ENCODE measurements around the gene SIX4.

The SIX4 gene

DNA sequence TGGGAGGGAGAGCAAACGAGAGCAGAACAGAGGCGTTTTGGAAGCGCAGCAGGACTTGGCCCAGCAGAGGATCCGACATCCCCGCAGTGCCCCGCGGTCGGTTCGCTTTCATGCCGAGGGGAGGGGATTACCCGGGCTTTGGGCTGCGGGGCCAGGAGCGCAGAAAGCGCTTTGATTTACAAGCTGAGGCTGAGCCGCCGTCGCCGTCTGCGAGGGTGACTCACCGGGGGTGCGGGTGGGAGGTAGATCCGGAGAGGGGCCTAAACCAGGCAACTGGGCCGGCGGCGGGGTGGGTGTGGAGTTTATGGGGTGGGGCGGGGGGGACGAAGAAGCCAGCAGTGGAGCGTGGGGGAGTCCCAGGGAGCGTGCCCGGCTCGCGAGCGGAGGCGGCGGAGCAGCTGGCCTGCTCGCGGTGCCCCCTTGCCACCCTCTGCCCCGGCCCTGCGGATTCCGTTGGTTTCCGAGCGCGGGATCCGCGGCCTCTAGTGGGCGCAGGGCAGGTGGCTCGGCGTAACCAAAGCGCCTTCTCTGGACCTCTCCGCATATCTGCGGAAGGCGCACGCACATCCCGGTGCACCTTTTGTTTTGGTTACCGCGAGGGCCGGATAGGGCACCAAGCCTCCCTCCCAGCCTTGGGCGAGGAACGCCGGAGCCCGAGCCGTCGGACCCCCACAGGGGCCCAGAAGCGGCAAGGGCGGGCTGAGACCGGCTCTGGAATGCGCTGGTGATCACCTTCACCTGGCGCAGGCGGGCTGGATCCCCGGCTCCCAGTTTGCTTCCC, 2.6 kb downstream of the SIX4 start:
- no peak for DNase-seq

DNA sequence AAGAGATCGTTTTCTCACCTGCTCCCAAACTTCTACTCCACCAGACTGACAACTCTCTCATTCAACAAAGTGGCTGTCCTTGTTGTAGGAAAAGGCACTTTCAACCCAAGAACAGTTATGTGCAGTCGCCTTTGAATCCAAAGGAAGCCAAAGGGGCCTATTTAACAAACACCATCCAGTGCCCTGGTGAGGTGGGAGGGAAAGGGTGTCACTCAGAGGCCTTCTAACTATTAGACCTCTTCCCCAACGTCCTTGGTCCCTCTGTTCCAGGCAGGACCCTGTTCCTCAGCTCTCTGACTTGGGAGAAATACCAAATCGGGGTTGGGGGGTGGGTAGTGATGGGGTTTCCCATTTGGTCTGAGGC, 3.2 kb downstream of the SIX4 start:
- DNase-seq = no peak

DNA sequence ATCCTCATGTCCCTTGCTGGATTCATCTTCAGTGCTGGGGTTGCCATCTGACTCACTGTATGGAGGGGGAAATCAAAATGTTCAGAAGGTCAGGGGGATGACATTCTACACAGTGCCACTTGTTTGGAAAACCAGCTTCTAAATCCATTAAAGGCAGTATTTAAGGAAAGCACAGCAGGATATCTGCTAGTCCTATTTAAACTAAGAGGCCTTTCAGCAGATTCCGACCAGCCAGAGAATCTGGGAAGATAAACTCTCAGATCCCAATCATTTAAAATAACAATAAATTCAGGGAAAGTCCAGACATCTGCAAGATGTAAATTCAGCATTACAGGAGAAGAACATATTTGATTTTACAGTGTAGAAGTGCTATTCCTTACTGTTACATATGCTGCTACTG, 3.8 kb downstream of the SIX4 start:
- DNase-seq = no peak

DNA sequence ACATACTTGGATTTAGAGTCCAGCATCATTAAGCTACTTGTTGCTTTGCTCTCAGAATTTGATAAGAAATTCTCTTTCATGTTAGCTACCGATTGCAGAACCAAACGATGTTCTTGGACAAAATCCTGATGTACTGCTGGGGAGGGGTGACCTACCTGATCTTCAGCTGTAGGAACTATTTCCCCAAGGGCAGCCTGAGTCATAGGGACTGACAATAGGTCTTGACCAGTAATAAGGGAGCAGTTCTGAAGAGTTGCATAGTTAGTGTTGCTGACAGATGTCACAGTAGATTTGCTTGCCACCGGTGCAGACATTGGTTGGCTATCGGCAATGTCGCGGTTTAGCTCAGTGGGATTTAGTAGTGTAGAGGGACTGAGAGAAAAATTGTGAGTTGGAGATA, 10.6 kb downstream of the SIX4 start:
- DNase-seq = no peak

DNA sequence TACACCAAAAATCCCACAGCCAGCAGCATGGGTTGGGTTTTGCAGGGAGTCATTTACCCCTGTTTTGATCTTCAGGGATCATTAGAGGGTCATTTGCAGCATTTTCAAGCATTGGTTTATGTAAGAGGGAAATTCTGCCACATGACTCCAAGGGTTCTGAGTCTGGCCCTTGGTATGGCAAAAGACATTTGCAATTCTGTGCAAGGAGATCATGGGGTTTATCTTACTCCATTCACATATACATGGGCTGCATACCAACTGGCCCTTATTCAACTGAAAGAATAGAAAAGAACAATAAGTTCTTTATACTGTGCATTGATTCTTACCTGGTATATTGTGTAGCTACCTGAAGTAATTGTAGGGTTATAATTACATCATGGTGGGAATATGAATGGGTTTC, 13.7 kb downstream of the SIX4 start:
- no peak for DNase-seq

DNA sequence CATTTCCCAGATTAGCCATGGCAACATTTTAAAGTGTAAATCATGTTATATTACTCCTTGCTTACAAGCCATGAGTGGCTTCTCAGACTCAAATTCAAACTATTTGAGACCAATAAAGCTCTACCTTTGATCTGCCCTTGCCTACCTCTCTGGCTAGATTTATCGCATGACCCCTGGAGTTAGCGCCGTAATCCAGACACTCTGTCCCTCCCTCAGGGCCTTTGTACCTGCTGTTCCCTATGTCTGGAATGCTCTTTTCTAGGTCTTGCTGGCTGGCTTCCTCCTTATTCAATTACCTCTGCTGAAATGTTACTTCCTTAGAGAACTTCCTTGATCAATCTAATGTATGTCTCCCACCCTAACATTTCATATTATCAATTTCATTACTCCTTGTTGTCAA, 16.3 kb downstream of the SIX4 start:
- no peak for DNase-seq

DNA sequence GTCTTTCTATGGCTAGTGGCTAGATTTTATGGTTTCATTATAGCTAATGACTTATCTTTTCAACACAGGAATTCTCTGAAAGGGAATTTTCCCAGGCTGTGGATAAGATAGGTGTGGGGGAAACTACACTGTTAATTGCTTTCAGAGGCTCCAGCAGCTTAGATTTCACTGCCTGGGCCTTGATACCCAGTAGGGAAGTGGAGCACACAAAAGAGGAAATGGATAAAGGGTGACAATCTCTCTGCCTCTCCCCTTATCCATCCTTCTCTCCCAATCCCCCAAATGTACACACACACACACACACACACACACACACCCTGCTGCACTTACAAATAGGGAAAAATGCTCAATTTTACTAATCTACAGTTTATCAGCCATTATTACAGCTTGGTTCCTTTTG, 19.1 kb downstream of the SIX4 start:
- no peak for DNase-seq

DNA sequence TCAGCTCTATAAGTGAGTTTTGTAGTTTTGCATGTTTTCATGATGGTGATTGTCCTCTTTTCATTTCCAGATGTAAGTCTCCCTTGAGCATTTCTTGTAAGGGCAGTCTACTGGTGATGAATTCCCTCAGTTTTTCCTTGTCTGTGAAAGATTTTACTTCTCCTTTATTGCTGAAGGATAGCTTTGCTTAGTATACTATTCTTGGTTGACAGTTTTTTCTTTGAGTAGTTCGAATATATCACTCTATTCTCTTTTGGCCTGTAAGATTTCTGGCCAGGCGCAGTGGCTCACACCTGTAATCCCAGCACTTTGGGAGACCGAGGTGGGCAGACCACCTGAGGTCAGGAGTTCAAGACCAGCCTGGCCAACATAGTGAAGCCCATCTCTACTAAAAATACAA, 23.6 kb downstream of the SIX4 start:
- no peak for DNase-seq

DNA sequence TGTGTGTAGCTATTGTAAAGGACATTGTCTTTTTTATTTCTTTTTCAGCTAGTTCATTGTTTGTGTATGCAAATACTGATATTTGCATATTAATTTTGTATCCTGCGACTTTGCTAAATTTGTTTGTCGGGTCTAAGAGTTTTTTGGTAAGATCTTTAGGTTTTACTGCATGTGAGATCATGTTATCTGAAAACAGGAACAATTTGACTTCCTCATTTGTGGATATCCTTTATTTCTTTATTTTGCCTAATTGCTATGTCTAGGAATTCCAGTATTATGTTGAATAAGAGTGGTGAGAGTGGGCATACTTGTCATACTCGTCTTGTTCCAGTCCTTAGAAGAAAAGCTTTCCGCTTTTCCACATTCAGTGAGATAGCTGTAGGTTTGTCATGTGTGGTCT, 28.8 kb downstream of the SIX4 start:
- DNase-seq = no peak

DNA sequence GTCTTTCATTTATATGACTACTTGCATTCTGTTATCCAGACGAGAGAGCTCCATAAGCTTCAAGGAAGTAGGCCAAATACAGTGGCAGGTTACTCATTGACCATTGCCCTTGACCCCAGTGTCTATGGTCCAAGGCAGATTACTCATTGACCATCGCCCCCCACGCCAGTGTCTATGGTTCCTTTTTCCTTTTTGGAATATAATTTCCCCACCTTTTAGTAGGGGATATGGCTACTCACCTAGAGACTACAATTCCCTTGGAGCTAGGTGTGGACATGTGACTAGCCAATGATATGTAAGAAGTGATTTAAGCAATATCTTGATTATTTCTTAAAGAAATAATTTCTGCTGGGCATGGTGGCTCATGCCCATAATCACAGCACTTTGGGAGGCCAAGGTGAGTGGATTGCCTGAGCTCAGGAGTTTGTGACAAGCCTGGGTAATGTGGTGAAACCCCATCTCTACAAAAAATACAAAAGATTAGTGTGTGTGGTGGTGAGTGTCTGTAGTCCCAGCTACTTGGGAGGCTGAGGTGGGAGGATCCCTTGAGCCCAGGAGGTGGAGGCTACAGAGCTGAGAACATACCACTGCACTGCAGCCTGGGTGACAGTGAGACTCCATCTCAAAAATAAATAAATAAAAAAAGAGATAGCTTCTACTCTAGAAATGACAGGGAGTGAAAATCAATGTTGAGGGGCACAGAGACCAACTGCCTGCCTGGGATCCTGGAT, 32.6 kb downstream of the SIX4 start:
- no peak for DNase-seq

DNA sequence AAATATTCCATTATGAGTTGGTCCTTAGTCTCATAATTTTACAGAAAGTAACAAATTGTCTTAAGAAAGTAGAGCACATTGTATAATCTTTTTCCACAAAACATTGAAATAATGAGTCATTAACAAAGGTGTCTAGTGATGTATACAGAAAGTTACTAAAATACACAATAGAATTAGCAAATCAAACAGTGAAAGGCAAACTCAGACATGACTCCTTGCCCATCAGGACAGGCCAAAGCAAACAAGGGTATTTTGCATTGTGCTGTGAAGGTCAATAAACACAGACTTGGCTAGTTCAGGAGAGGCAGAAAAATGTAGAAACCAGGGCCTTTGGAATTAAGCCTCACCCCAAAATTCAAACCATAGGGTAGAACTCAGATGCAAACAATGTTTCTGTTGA, 37.3 kb downstream of the SIX4 start:
- no peak for DNase-seq

DNA sequence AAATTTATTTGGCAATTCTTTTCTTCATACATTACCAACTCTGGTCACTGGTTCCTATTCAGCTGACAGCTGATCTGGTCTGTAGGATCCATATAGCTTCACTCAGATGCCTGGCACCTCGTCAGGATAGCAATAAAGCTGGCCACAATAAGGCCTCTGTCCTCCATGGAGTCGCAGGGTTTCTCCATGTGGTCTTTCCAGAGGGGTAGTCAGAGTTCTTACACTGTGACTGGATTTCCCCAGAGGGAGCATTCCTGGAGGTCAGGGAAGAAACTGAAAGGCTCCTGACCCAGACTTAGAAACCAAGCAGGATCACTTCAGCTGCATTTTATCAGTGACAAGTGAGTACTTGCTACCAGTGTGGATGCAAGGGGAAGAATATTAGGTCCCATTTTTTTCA, 39.9 kb downstream of the SIX4 start:
- DNase-seq = no peak

DNA sequence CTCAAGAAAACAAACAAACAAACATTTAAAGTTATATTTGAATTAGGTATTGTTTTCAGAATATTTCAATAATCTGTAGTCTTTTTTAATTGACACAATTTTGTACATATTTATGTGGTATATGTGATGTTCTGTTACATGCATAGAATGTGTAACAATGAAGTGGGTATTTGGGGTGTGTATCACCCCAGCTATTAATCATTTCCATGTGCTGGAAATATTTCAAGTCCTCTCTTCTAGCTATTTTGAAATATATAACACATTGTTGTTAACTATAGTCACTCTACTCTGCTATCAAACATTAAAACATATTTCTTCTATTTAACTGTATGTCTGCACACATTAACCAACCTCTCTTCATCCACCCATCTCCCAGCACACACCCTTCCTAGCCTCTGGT, 42.9 kb downstream of the SIX4 start:
- DNase-seq = no peak

DNA sequence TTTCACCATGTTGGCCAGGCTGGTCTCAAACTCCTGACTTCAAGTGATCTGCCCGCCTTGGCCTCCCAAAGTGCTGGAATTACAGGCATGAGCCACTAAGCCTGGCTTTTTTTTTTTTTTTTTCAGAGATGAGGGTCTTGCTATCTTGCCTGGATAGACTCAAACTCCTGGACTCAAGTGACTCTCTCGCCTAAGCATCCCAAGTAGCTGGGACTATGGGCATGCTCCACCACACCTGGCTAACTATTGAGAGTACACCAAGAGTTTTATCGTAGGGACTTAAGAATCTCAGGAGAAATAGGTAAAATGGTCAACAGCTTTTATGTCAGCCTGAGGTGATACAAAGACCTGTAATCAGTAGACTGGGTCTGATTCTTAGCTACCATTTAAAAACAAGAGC, 43.6 kb downstream of the SIX4 start:
- no peak for DNase-seq

DNA sequence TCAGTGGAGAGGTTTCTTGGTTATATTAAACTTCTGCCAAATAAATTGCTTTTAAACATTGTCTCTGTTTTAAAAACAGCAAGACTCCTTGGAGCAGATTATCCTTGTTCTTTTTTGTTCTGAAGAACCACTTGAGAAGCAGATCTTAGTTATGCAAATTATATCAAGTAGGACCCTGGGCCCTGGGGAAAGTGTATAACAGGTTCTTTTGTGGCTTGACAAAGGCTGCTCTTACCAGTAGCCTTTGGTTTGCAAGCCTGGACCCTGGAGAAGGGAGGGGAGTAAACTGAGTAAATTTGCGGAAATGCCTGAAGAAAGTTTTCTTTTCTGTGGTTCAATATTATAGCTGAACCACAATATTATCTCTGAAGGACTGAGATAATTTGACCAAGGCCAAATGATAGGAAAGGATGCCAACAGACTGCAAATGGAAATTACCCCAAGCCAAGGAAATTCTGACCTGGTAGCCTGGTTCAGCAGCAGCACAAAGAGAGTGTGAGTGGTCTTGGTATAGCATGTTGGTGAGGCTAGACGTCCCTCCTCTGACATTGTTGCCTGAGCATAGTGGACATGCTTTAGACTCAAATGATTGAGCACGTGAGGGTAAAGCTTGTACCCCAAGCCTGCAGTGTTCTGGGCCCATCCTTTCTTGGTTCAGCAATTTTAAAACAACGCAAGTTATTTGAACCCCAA, 44.4 kb downstream of the SIX4 start:
- DNase-seq = no peak

DNA sequence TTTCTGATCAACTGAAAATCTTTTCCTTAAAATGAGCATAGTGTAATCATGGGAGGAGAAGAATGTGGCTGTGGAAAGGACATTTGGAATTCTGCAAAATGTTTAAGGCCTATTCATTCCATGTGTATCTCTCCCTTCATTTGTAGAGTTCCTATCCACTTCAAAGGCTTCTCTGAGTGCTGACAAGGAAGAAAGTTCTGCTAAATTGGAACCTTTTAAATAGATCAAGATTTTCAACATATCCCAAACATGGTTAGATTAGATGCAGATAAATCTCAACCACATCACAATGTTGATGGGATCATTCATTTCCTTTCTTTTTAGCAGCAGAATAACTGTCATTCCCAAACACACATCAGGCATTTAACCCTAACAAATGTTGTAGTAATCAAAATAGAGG, 46.5 kb downstream of the SIX4 start:
- no peak for DNase-seq

DNA sequence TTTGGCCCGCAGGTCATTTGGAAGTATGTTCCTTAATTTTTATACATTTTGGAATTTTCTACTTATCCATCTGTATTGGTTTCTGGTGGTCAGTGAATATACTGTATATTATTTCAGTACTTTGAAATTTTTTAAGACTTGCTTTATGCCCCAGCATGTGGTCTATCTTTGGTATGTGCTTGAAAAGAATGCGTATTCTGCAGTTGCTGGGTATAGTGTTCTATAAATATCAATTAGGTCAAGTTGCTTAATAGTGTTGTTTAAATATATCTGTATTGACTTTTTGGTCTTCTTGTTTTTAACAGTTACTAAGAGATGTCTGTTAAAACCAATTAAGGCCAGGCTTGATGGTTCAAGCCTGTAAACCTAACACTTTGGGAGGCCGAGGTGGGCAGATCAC, 53.2 kb downstream of the SIX4 start:
- no peak for DNase-seq

DNA sequence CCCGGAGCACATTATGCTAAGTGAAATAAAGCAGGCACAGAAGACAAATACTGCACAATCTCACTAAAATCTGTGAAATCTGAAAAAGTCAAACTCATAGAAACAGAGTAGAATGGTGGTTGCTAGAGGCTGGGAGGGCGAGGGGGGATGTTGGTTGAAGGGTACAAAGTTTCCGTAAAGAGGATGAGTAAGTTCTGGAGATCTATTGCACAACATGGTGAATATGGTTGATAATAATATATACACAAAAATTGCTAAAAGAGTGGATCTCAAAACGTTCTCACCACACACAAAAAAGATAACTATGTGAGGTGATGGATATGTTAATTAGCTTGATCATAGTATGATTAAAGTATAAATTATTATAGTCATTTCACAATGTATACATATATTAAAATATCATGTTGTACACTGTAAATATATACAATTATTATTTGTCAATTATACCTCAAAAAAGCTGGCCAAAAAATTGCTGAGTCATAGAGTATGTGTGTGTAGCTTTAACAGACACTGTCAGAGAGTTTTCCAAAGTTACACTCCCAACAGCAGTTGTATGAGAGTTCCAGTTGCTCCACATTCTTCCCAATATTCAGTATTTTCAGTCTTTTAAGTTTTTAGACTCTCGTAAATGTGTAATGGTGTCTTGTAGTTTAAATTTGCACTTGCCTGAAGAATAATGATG, 55.6 kb downstream of the SIX4 start:
- DNase-seq = no peak

DNA sequence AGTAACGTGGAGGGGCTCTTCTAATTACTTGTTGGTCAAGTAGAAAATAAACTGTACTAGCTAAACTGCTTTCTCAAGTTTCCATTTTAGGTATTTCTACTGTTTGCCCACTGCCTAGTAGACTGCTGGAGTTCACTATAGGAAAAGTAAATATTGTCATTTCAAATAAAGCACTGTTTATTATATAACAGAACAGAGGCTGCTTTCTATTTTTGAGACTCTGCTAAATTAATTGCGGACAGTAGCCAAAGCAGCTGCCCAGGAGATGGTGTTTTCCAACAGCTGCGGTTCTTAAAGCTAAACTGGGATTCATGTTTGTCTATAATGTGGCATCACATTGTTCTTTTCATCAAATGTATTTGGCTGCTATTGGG, 59.0 kb downstream of the SIX4 start:
- DNase-seq = no peak

DNA sequence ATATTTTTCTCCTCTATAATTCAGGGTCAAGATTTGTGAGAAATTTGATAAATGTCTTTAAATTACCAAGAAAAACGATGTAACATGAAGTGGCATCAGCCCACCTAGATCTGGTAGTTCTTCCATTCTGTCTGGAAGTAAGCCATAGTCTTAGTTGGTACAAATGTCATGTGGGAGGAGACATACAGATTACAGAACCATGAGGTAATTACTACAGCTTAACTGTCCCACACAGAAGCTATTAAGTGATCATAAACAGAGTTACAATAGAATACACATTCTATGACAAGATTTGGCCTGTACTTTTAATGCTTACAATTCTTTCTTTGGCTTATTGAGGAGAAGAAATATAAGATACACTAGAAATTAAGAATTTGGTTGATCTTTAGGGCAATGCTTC, 61.2 kb downstream of the SIX4 start:
- no peak for DNase-seq

DNA sequence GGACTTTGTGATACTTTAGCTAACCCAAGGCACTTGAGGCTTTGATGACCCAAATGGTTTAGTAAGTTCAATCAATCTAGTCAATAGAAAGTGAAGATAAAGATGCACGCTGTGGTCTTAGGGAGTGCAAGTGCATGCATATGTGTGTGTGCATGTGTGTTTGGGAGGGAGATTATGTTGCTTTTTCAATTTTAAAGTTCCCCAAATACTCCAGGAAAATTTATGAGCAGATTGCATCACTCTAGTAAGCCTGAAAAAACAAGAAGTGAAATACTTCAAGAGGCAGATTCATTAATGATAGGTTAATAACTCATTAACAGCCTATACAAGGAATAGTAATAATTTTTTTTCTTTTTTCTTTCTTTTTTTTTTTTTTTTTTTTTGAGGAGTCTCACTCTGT, 62.4 kb downstream of the SIX4 start:
- no peak for DNase-seq
